OCI-LY1 (cell line): ENCODE data around the gene SVOPL.

ENCODE experiments used
- CTCF ChIP-seq: fragments of 200-600 bp; sonication (generic), shearing (Covaris generic); IDR thresholded peaks from 2 replicates; pipeline ENCODE4 v1.5.1; 2017; ENCODE audit warnings: mild to moderate bottlenecking, antibody characterized with exemption, low read length, moderate library complexity, mixed read lengths
- EZH2 ChIP-seq: fragments of 200-600 bp; sonication (generic), shearing (Covaris generic); IDR thresholded peaks from 2 replicates; pipeline ENCODE4 v1.8.0; 2017; ENCODE audit warnings: borderline replicate concordance, mixed run types, mild to moderate bottlenecking, antibody characterized with exemption, low read length, moderate library complexity, mixed read lengths

DNA sequence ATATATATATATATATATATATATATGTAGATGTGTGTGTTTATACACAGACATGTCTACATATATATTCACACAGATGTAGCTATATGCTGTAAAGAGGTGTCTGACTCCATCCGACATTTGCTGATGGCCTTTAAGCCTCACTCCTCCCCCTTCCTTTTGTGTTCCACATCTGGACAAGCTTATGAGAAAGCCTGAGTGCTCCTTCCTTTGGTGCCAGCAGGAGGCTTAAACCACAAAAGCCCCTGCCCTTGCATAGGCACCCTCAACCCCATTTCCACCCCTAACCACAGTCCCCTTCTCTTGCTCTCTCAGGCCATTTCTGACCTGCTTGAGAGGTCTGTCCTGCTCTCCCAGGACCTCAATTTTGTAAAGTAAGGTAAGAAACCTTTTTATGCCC is 98.7 kb downstream of the SVOPL start:
- TF ChIP-seq CTCF, result no peak
- TF ChIP-seq EZH2, result no peak
